A673 (cell line): ENCODE results near the gene GPATCH2. TPM values are rescaled to one million over a fixed set of nuclear protein-coding genes. Genes with fewer than 3 reads are reported as not detected.

Experiments
- BruUV-seq: library from RNA; stranded (reverse); fragments of 400-500 nt; replicated peaks from 2 replicates; lab custom pipeline; 2021; lab: Mats Ljungman, UMichigan
- CTCF ChIA-PET: fragments of 300-600 bp; sonication (Branson Sonifier 250); formaldehyde crosslinking; loops from one replicate; lab custom pipeline; 2022; ENCODE audit warnings: antibody characterized with exemption; lab: Charles Lee
- POLR2A ChIA-PET: fragments of 300-600 bp; sonication (Branson Sonifier 250); formaldehyde crosslinking; loops from one replicate; lab custom pipeline; 2022; ENCODE audit warnings: antibody characterized with exemption; ENCODE audit not compliant: low non-redundant PET; lab: Charles Lee
- DNase-seq: peaks from one replicate; pipeline ENCODE4 v3.0.0-alpha.2; 2015; ENCODE audit warnings: low spot score
- H3K27ac ChIP-seq: fragments of 200-600 bp; sonication (generic); 2 replicates; pipeline ENCODE4 v1.5.1; 2016; ENCODE audit warnings: mixed run types, low read depth, mild to moderate bottlenecking, mixed read lengths, antibody characterized with exemption, low read length; ENCODE audit not compliant: poor library complexity, severe bottlenecking
- H3K27me3 ChIP-seq: fragments of 200-600 bp; sonication (generic); replicated peaks from 2 replicates; pipeline ENCODE4 v1.6.1; 2017; ENCODE audit warnings: mixed run types, low read depth, mild to moderate bottlenecking, mixed read lengths, antibody characterized with exemption, low read length; ENCODE audit not compliant: insufficient read depth, poor library complexity
- H3K36me3 ChIP-seq: fragments of 200-600 bp; sonication (generic); 2 replicates; pipeline ENCODE4 v1.6.1; 2016; ENCODE audit warnings: mixed run types, mild to moderate bottlenecking, mixed read lengths, antibody characterized with exemption, low read length; ENCODE audit not compliant: insufficient read depth, poor library complexity, severe bottlenecking
- H3K4me1 ChIP-seq: fragments of 200-600 bp; sonication (generic); 2 replicates; pipeline ENCODE4 v1.6.1; 2017; ENCODE audit warnings: mixed run types, mild to moderate bottlenecking, mixed read lengths, antibody characterized with exemption, low read length; ENCODE audit not compliant: insufficient read depth, poor library complexity, severe bottlenecking
- H3K4me3 ChIP-seq: fragments of 200-600 bp; sonication (generic); 2 replicates; pipeline ENCODE4 v1.5.1; 2016; ENCODE audit warnings: low read depth, mixed run types, mild to moderate bottlenecking, mixed read lengths, low read length; ENCODE audit not compliant: poor library complexity, severe bottlenecking
- H3K9me3 ChIP-seq: fragments of 200-600 bp; sonication (generic); 2 replicates; pipeline ENCODE4 v1.6.1; 2016; ENCODE audit warnings: mixed run types, low read depth, mild to moderate bottlenecking, mixed read lengths, antibody characterized with exemption, low read length; ENCODE audit not compliant: poor library complexity, severe bottlenecking
- CTCF ChIP-seq: fragments of 300-800, 200-600 bp; sonication (generic); conservative IDR thresholded peaks from 2 replicates; pipeline ENCODE4 v1.5.1; 2017; ENCODE audit warnings: low read depth, mild to moderate bottlenecking, antibody characterized with exemption, low read length, moderate library complexity, mixed read lengths
- EZH2 ChIP-seq: fragments of 200-600 bp; sonication (generic); IDR thresholded peaks from 2 replicates; pipeline ENCODE4 v1.6.1; 2017; ENCODE audit warnings: borderline replicate concordance, low read depth, mild to moderate bottlenecking, mixed read lengths, antibody characterized with exemption, low read length; ENCODE audit not compliant: poor library complexity, severe bottlenecking
- intact Hi-C: fragments of 100-400 bp; cut with micrococcal nuclease; formaldehyde crosslinking; loops from one replicate; pipeline ENCODE4 v1.10.0; 2022; ENCODE audit not compliant: unreplicated experiment
- total RNA-seq: library from RNA; stranded (reverse); gene quantifications from 2 replicates; pipeline ENCODE4 v1.2.3, GENCODE V29; 2021

The GPATCH2 gene
- total RNA-seq, 1 experiment from 2014 or later, result 15.3 TPM

- no peak for DNase-seq
- CTCF ChIA-PET, result no interaction called here
- H3K27me3 ChIP-seq, result no peaks in the 10 kb centered on the region
- H3K4me1 ChIP-seq, result no peaks in the 10 kb centered on the region
- intact Hi-C loops, result no loop called here
- H3K4me3 ChIP-seq, result no peak overlapping the region
- TF ChIP-seq CTCF (no peak), EZH2 (no peak)
- POLR2A ChIA-PET, result no interaction called here
- H3K9me3 ChIP-seq, result no peaks in the 10 kb centered on the region
- H3K27ac ChIP-seq, result no peak overlapping the region
- no TSS peak for BruUV-seq
- no peaks in the 10 kb centered on the region for H3K36me3 ChIP-seq
Measured at GRCh38 chr1:217568200-217568599, 62.7 kb downstream of the GPATCH2 start.

- DNase-seq, result no peak
- ChIA-PET POLR2A (no interaction called here), CTCF (no interaction called here)
- intact Hi-C loops, result no loop called here
- no TSS peak for BruUV-seq
- TF ChIP-seq EZH2, result no peak
- no peak for TF ChIP-seq CTCF
- no peaks in the 10 kb centered on the region for H3K36me3 ChIP-seq
- no peak overlapping the region for H3K27ac ChIP-seq
- H3K27me3 ChIP-seq, result no peaks in the 10 kb centered on the region
- no peak overlapping the region for H3K4me3 ChIP-seq
- H3K9me3 ChIP-seq, result no peaks in the 10 kb centered on the region
- no peaks in the 10 kb centered on the region for H3K4me1 ChIP-seq
Measured at GRCh38 chr1:217564833-217565232, 66.1 kb downstream of the GPATCH2 start.

- Histone ChIP-seq H3K27ac (no peak overlapping the region), H3K27me3 (no peaks in the 10 kb centered on the region), H3K36me3 (no peaks in the 10 kb centered on the region), H3K4me3 (no peak overlapping the region), H3K4me1 (no peaks in the 10 kb centered on the region), H3K9me3 (no peaks in the 10 kb centered on the region)
- POLR2A ChIA-PET, result no interaction called here
- no peak for DNase-seq
- no TSS peak for BruUV-seq
- intact Hi-C loops, result no loop called here
- TF ChIP-seq CTCF (no peak), EZH2 (no peak)
- CTCF ChIA-PET, result no interaction called here
Measured at GRCh38 chr1:217564207-217564606, 66.7 kb downstream of the GPATCH2 start.
